GM19238 (cell line): ENCODE data around the gene FERMT2.

Experiments used
- DNase-seq: peaks from one replicate; pipeline ENCODE4 v3.0.0; 2011; ENCODE audit warnings: low spot score; ENCODE audit not compliant: insufficient read length

The FERMT2 gene

DNA sequence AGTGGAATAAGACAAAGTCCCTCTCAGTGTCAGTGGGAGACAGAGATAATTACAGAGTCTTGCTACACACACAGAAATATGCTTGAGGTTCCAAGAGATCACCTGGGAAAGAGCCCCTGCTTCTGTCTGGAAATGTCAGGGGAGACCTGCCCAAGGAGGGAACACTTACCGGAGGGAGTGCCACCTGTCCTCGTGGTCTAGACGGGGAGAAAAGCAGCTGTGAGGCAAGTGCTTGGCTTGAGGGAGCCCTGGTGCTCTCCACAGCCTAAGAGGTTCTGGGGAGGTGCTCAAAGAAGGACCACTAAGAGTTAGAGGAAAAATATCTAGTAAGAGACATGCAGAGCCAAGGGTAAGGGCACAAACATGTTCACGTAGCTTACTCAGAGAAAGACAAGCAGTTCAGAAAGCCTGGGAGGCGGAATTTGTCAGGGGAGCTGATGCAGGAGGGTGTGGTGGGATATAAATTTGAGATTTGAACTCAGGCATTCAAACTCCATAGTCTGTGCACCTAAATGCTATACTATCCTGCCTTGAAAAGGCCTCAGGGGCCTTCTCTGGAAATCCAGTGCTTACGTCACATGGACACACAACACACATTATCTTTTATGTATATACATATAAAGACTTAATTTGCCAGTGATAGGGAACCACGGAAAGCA is 121.2 kb downstream of the FERMT2 start:
- no peak for DNase-seq

GRCh38 chr14:52827426-52827825 is 123.4 kb downstream of the FERMT2 start:
- no peak for DNase-seq

GRCh38 chr14:52825085-52825484 is 125.8 kb downstream of the FERMT2 start:
- no peak for DNase-seq

- no peak for DNase-seq
Observed at GRCh38 chr14:52824462-52824861, 126.4 kb downstream of the FERMT2 start.

- DNase-seq: no peak
Observed at GRCh38 chr14:52821805-52822250, 129.0 kb downstream of the FERMT2 start.

DNA sequence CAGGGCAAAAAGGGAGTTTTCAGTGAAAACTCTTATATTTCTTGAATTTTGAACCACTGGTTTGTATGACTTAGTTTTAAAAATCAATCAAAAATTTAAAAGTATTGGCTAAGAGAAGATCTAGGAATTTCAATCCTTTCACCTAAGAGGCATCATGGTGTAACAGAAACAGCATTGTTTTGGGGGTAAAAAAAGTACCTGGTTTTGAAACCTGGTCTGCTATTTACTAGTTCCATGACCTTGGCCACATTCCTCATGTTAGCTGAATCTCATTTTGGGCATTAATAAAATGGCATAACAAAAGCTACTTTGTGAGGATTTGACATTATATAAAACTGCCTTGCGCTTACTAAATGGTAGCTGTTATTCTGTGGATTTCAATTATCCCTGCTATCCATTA is 142.7 kb downstream of the FERMT2 start:
- DNase-seq: no peak
